HG03025 (cell line): ENCODE measurements around the gene PACRG.

ENCODE experiments used
- ATAC-seq: cut with Tn5 transposase; IDR thresholded peaks from one replicate; pipeline ENCODE4 v1.9.1; 2021; ENCODE audit warnings: mild to moderate bottlenecking, moderate library complexity; ENCODE audit not compliant: unreplicated experiment, low FRiP score

The PACRG gene

DNA sequence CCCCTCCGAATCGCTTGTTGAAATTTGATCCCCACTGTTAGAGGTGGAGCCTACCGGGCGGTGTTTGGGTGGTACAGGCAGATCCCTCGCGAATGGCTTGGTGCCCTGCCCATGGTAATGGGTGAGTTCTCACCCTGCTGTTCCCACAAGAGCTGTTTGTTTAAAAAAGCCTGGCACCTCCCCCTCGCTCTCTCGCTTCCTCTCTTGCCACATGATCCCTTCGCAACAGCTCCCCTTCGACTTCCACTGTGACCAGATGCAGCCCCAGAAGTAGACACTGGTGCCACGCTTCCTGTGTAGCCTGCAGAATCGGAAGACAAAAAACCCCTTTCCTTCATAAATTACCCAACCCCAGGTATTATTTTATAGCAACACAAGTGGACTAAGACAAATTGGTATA lies 394.6 kb downstream of the PACRG start:
- no peak for ATAC-seq

DNA sequence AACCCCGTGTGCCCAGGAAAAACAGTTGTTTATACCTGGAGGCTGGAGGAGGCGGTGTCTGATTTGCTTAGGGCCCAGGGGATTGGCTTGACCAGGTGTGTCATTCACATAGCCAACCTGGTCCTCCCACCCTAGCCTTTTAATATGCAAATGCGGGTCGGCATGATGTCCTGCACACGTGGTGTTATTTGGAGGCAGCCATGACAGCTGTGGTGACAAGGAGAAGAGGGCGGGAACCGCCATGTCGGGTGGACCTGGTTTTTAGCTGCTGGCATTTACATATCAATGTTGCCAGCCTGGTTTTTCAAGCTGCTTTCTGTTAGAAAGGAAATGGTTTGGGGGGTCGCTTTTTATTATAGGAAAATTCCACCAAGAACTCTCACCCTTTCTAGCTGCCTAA lies 395.3 kb downstream of the PACRG start:
- no peak for ATAC-seq

DNA sequence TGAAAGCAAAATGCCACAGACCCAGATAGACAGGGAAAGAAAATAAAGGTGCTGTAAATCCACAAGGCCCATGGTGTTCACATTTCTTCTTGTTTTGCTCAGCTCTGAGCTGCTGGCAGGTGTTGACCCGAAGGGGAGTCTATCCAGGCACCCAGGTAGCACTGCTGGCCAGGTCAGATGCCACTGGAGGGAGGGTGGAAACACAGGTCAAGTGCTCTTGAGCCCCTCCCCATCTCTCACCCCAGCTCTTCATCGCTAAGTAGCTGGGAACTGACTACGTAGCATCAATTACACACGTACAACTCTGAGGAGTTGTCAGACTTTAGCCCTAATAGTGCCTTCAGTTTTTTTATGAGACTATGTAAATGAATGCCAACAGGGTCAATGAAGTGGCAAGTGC lies 399.0 kb downstream of the PACRG start:
- no peak for ATAC-seq

DNA sequence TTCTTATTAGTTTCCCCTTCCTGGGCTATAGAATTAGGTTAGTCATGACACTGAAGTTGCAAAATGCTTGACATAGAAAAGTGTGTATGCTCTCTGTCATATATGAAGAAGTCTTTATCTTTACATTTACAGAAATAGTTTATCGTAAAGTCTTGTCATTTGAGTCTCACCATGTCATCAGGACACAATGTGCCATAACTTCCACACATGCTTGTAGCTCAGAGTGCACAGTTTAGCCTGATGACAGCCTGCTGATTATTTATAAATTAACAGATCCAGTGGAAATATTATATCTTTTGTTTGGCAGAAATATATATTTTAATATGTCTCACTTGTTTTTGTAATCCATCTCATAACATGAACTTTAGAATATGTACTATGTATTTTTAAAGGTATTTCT lies 399.8 kb downstream of the PACRG start:
- no peak for ATAC-seq

DNA sequence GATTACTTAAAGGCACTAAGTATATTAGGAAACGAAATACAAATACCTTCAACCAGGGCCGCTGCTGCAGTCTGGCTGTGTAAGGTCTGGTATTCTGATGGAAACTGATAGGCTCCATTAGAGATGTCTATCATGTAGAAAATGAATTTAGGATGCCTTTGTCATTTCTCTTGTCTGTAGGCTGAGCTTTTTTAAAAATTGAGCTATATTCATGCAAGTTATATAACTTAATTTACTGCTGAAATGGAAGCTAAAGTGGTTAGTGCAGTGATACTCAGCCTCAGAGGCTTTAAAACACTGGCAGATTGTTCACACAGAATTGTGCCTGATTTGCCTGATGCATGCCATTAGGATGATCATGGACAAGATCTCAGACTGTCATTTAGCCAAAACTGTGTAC lies 400.6 kb downstream of the PACRG start:
- ATAC-seq, result no peak

DNA sequence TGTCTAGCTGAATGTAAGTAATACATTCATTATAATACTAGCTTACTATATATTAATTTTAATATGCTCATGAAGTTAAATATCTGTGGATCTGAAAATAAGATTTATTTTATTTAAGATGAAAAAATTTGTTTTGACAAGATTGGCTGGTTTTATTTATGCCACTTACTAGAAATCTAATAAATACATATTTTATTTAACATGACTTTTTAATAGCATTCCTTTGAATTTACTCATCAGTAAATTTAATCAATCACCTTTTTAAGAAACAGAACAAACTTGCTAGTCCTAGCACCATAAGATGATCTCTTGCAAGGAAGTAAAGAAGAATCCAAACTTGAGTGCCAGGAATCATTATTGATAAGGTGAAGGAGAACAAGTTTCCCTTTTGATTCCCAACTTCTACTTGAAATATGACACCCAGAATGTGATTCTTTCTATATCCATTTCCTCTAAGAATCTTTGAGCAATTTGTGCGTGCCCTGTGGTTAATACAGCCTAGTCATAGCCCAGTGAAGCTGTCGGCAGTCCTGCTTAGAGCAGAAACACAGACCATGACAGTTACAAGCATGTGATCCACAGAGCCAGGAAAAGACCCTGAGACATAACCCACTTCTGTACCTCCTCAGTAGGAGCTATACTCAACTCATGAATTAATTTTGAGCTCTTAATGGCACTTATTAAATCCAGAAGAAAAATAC lies 404.4 kb downstream of the PACRG start:
- no peak for ATAC-seq

DNA sequence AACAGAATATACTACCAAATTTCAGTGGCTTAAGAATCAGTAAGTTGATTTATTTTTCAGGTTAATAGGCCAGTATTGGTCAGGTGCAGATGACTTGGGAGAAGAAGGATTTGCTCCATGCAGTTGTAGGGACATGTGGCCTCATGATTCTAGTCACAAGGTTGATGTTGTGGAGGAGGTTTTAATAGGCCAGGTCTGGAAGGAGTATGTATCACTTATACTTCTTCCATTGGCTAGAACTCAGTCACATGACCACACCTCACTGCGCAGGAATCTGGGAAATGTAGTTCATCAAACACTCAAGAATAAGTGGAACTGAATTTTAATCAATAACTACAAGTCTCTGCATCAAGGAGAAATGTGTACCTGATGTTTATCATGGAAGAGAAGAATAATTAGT lies 405.2 kb downstream of the PACRG start:
- ATAC-seq, result no peak

DNA sequence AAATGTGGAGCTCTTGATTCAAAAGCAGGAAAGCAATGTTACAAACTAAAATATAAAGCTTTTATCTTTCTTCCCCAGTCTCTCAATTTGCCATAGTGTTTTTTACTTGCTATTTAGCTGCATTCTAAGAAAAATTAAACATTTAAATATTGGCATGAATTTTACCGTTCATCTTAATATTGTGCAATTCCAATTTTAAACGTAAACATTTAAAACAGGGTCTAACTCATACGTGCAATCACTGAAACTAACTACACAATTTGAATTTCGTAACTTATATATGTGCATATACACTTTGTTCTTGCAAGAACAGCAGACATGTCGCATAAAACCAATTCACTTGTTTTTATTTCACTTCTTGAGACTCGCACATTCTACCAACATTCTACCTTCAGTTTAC lies 405.9 kb downstream of the PACRG start:
- no peak for ATAC-seq

DNA sequence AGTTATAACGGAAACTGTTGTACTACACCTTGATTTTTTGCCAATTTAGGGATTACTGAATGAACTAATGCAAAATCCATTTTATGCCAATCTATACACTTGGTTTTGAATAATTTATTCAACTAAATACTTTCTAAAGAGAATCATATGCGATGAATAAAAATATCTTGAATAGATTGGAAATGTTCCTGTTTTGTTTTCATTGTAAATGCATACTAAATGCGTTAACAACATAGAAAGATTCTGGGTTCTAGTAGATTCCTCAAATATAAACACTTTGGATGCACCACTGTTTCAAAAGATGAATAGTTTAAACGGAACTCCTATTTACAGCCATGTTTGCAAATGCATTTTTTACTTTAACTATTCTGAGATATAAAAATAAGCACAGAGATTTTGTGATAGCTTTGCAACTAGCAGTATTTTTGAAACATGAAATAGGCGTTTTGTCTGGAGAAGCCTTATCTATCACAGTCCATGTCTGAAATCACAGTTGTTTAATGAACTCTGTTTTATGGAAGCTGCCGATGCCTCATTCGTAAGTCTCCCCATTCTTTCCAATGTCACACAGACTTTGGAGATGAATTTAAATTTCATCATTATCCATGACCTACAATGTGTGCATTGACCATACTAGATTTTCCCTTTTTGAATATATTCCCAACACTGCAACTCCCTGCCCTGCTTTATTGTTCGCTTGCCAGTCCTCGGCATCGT lies 409.1 kb downstream of the PACRG start:
- ATAC-seq, result no peak

DNA sequence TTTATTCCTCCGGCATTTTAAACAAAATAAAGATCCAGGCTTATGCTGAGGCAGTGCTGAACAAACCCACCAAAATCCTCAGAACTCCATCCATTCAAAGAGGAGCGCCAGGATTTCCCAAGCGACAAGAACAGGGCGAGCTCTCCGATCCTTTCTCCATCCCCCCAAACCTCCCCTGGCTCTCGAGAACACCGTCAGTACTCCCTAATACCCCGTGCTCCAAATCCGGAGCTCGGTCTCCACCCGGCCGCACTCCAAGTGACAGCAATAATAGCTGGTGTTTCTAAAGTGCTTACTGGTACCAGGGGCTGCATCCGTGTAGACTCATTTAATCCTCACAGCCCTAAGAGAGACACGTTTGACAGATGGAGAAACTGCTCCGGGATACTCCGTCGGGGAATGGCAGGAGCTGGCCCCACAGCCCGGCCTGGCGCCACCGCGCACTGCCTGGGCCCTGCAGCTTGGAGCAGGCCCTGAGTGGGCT lies 409.7 kb downstream of the PACRG start:
- no peak for ATAC-seq

DNA sequence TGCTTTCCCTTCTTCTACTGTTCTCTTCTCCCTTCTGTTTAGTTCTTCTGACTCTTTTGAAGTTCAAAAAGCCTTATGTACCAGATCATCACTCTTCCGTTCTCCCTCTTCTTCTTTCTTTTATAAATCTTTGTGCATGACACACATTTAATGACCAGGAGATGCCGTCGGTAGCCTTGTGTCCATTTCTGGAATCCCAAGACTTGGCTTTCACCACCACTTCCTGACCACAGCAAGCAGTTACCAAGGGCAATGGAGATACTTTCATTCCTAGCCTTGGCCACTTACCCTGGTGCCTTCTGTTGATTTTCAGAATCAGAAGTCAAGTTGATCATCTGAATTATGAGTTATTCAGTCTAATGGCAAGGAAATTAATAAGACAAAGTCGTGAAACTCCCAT lies 418.3 kb downstream of the PACRG start:
- no peak for ATAC-seq

DNA sequence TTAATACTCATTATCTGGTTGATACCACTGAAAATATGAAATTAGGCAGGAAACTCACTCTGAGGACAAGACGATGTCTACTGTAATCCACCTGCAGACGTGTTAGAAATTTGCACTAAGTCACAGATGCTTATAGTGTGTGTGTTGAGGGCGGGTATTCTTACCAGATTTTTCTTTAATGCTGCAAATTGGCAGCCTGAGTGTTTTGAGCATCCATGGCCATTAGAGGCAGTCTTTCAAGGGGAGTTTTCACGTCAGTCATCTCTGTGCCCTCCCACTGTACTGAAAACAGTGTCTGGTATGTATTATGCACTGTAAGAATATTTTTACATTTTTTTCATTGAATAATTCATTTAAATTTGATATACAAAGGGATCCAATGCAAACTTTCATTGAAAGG lies 420.2 kb downstream of the PACRG start:
- ATAC-seq, result no peak

DNA sequence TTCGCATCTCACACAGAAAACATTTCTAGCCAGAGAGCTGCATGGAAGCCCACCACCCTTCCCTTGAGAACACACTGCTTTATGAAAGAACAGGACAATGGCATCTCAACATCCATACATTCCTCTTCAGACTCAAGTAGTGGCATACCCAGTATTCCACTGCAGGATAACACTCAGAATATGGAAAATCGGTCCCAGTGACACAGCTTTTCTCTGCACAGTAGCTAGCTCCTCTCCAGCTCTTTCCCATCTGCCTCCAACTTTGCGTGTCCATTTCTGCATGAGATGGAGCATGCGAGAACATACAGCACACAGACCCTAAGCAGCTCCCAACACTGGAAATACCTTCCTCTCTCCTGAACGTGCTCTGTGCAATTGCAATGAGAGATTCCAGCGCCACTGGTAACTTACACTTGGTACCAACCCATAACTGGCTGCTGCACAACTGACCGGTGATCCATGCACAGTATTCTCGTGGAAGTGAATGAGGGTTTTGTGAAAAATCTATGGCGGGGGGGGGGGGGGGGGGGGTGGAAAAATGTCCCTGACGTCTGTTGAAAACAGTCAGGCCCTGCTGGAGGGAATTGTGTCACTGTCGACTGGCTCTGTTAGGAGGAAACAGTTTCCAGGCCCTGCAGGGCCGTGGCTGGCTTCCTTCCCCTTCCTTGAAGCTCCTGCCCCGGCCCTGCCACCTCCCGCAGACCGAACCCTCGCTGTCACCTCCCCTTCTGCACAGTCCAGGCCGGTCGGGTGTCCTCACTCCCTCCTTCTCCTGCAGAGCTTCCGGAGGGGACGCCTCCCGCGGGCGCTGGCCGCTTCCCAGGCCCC lies 420.9 kb downstream of the PACRG start:
- ATAC-seq, result no peak

DNA sequence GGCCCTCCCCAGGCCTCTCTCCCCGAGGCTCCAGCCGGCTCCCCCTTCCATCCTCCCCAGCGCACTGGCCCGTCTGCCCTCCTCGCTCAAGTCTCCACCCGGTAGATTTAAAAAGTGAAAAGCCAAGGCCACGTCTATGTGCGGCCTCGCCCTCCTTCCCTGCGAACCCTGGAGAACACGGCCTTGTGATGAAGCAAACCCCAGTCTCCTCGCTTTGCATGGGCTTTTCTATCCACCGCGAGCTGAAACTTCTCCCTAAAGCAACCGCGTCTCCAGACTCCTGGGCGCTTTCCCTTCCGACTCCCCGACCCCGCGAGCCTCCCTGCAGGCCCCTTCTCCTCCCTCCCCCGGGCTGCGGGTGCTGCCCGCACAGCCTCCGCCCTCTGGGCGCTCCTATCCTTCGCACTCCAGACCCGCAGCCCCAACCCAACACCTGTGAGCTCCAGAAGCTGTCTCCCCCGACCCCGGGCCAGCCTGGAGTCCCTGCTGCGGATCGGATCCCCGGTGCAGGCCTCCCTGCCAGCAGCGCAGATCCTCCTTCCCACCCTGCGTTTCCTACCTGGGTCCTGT lies 421.6 kb downstream of the PACRG start:
- ATAC-seq, result no peak

DNA sequence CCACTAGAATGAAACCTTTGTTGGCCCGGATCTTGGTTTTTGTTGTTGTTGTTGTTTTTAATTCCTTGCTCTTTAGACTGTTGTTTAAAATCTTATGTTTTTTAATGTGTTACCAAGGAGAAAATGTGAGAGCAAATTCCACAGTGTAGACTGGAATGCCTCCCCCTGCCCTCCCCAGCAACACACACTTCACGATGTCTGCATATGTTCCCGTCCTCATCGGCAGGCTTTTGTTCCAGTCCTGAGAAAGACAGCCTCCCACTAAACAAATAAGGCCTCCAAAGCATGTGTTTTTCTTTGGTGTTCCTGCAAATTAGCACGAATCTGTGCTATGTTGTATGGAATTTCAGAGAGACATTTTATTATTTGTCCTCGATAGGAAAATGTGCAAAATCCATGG lies 423.4 kb downstream of the PACRG start:
- no peak for ATAC-seq

DNA sequence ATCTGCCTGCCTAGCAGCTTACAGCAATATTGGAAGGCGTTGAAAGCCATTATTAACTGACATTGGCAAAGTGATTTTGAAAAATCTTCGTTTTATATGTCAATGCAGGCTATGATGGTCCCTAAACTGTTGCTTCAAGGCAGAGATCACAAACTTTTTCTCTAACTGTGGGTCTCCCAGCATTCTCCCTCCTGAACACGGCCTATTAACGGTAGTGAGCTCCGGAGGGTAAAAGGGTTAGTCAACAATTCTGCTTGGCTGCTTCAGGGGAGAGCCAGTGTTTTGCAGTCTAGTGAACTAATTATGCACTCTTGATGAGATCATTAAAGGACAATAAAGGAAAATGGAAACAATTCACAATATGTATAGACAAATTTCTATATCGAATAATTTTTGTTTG lies 424.9 kb downstream of the PACRG start:
- ATAC-seq, result no peak

DNA sequence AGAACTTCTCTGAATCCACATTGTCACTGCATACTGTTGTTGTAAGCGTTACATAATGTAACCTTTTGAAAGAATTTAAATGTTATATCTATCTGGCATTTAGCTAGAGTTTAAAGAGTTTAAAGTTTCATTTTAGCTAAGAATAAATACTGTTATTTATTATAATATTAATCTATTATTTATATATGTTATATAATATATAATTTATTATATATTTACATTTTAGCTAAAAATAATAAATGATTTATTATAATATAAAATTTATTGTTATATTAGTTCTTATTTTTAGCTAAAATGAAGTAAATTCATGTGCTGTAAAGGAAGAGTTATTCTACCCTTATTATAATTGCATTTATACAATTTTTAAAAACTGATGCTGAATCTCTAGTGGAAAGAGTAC lies 431.3 kb downstream of the PACRG start:
- no peak for ATAC-seq

DNA sequence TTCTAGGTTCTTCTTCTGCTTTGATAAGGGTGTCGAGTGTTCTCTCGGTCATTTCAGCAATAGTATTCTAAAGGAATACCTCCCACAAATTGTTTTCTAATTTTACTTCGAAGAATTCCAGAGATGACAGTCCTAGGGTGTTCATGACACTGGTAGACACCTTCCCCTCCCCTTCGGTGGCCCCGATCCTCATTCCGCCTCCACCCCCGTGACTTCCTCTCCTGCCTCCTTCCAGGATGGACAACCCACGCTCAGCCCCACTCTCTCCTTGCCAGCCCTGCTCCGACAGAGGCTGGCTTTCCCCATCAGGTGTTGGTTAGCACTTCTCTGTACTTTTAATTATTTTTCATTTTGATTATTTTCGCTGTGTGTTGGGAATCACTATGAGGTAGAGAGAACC lies 431.9 kb downstream of the PACRG start:
- no peak for ATAC-seq

DNA sequence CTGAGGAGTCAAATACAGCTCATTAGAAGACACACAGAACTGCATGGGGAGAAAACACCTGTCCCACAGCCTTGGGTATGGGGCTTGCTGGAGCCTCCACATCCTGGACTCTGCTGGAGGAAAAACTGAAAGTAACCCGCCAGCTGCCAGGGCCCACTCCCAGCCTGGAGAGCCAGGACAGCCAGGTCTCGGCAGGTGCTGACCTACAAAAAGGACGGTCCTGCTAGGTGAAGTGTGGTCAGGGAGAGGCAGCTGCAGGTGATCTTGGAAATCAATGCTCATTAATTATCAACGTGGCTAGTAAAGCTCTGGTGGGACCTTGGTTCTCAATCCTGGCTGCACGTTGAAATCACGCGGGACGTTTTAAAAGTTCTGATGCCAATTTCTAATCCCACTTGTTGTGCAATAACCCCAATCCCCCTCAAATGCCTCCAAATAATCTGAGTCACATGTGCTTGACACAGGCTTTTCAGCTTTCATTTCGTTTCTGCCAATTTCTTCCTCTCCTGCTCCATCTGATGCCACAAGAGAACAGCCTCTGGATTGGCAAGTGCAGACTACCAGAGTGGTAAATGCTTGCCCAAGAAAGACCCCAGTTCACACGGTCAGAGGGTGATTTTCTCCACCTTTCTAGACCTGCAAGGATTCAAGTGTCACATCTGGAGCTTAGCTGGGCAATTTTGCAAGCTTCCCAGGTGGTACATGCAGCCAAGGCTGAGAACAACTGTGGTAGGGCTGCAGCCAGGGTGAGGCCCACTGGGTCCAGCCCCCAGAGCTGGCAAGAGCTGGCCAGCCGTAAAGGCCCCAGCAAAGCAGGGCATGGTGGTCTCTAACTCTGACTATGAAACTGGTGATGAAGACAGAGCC lies 434.5 kb downstream of the PACRG start:
- no peak for ATAC-seq

DNA sequence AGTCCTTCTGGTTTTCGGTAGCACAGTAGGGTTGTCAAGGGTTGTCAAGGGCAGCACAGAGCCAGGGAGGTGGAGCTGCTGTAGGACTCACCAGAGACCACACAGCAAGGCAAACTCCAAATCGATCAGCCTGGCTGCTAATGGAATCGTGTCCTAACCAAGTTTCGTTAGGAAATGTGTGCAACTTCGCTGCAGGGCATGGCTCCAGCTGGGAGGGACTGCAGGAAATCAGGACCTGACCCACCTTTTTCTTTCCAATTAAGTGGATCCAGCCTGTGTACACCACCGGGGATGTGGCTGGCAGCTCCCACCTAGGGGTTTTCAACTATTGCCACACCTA lies 435.1 kb downstream of the PACRG start:
- ATAC-seq, result no peak
